22Rv1 (cell line): ENCODE data around the gene CLEC16A.

Source experiments
- ZFX ChIP-seq: fragments of 450-650 bp; IDR thresholded peaks from 2 replicates; pipeline ENCODE4 v1.6.1; 2017; ENCODE audit warnings: antibody characterized with exemption, borderline replicate concordance
- TF ChIP-seq, protein P1 (sequence below): fragments of 450-650 bp; IDR thresholded peaks from 2 replicates; pipeline ENCODE4 v1.5.1; 2017; ENCODE audit warnings: mild to moderate bottlenecking

- TF ChIP-seq, protein P1, sequence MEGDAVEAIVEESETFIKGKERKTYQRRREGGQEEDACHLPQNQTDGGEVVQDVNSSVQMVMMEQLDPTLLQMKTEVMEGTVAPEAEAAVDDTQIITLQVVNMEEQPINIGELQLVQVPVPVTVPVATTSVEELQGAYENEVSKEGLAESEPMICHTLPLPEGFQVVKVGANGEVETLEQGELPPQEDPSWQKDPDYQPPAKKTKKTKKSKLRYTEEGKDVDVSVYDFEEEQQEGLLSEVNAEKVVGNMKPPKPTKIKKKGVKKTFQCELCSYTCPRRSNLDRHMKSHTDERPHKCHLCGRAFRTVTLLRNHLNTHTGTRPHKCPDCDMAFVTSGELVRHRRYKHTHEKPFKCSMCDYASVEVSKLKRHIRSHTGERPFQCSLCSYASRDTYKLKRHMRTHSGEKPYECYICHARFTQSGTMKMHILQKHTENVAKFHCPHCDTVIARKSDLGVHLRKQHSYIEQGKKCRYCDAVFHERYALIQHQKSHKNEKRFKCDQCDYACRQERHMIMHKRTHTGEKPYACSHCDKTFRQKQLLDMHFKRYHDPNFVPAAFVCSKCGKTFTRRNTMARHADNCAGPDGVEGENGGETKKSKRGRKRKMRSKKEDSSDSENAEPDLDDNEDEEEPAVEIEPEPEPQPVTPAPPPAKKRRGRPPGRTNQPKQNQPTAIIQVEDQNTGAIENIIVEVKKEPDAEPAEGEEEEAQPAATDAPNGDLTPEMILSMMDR, result no peak
- TF ChIP-seq ZFX, result no peak
Observed at GRCh38 chr16:11101695-11102522, 157.5 kb downstream of the CLEC16A start.
